Mesothelial cell of epicardium (in vitro differentiated cells): ENCODE measurements around the gene EEF2. TPM values are rescaled to one million over a fixed set of nuclear protein-coding genes. Genes with fewer than 3 reads are reported as not detected.

Source experiments
- DNase-seq, 2 experiments: peaks; one replicate each; pipeline ENCODE4 v3.0.0; 2021; ENCODE audit warnings: low spot score in 2 of 2; ENCODE audit not compliant: unreplicated experiment in 2 of 2
- H3K27ac Mint-ChIP-seq: 2 replicates; pipeline ENCODE4 v1.8.0; 2021; ENCODE audit warnings: mixed read lengths
- H3K27me3 Mint-ChIP-seq: 2 replicates; pipeline ENCODE4 v1.8.0; 2021; ENCODE audit warnings: low read depth, mixed read lengths
- H3K36me3 Mint-ChIP-seq: 2 replicates; pipeline ENCODE4 v1.8.0; 2021; ENCODE audit warnings: mixed read lengths
- H3K4me1 Mint-ChIP-seq: 2 replicates; pipeline ENCODE4 v1.8.0; 2021; ENCODE audit warnings: mixed read lengths
- H3K4me3 Mint-ChIP-seq: 2 replicates; pipeline ENCODE4 v1.8.0; 2021; ENCODE audit warnings: mild to moderate bottlenecking, moderate library complexity, mixed read lengths
- H3K9me3 Mint-ChIP-seq: 2 replicates; pipeline ENCODE4 v1.8.0; 2021; ENCODE audit warnings: mixed read lengths
- total RNA-seq: library from RNA; stranded (reverse); gene quantifications from 3 replicates; pipeline ENCODE4 v1.2.1, GENCODE V29; 2021
- TF ChIP-seq, protein P1 (sequence below): fragments of 200-600 bp; sonication (generic); IDR thresholded peaks from one replicate; pipeline ENCODE4 v1.5.0; 2021; ENCODE audit warnings: antibody characterized with exemption; ENCODE audit not compliant: unreplicated experiment

Gene EEF2
- total RNA-seq, 1 donor from 2014 or later = 2,808 TPM

GRCh38 chr19:3979674-3980352 lies 5.5 kb downstream of the EEF2 start:
- TF ChIP-seq, protein P1, sequence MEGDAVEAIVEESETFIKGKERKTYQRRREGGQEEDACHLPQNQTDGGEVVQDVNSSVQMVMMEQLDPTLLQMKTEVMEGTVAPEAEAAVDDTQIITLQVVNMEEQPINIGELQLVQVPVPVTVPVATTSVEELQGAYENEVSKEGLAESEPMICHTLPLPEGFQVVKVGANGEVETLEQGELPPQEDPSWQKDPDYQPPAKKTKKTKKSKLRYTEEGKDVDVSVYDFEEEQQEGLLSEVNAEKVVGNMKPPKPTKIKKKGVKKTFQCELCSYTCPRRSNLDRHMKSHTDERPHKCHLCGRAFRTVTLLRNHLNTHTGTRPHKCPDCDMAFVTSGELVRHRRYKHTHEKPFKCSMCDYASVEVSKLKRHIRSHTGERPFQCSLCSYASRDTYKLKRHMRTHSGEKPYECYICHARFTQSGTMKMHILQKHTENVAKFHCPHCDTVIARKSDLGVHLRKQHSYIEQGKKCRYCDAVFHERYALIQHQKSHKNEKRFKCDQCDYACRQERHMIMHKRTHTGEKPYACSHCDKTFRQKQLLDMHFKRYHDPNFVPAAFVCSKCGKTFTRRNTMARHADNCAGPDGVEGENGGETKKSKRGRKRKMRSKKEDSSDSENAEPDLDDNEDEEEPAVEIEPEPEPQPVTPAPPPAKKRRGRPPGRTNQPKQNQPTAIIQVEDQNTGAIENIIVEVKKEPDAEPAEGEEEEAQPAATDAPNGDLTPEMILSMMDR = no peak
- Mint-ChIP-seq H3K4me3 (no peak overlapping the region), H3K27ac (peak overlapping the region; percentile 34), H3K4me1 (peaks cover 24% of the 10 kb centered on the region), H3K36me3 (peaks cover 41% of the 10 kb centered on the region), H3K9me3 (no peaks in the 10 kb centered on the region), H3K27me3 (no peaks in the 10 kb centered on the region)
- no peak for DNase-seq

GRCh38 chr19:3979289-3979673 lies 6.0 kb downstream of the EEF2 start:
- Mint-ChIP-seq H3K9me3 (no peaks in the 10 kb centered on the region), H3K27ac (peak overlapping the region; percentile 34), H3K4me3 (no peak overlapping the region), H3K4me1 (peaks cover 21% of the 10 kb centered on the region), H3K27me3 (no peaks in the 10 kb centered on the region), H3K36me3 (peaks cover 40% of the 10 kb centered on the region)
- TF ChIP-seq, protein P1 = no peak
- no peak for DNase-seq

GRCh38 chr19:3978145-3978544 lies 7.1 kb downstream of the EEF2 start:
- no peak overlapping the region for H3K4me3 Mint-ChIP-seq

DNA sequence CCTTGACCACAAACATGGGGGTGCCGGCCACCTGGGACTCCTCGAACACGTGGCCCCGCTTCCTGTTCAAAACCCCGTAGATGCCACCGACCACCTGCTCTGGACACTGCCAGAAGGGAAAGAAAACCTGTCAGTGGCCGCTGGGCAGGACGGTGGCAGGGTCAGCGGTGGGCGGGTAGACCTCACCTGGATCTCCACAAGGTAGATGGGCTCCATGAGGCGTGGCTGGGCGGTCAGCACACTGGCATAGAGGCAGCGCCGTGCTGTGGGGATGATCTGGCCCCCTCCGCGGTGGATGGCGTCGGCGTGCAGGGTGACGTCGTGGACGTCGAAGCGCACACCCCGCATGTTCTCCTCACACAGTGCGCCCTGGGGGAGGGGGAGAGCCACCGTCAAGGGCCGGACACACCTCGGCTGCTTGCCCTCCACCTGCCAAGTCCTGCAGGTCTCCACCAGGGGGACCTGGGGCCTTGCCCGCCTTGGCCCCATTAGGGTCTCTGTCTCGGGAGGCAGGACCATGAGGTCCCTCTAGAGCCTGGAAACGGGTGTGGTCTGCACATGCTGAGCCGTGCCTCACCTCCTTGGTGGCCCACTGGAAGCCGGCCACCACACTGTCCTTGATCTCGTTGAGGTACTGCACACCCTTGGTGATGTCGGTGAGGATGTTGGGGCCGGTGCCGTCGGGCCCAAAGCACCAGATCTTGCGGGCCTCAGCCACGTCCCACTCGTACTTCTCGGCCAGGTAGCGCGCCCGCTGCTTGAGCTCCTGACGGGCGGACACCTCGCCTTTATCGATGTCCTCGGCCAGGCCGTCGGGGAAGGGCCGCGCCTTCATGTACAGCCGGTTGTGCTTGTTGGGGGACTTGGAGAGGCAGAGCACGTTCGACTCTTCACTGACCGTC lies 7.8 kb downstream of the EEF2 start:
- peaks cover 23% of the 10 kb centered on the region for H3K36me3 Mint-ChIP-seq
- peaks cover 3% of the 10 kb centered on the region for H3K4me1 Mint-ChIP-seq
- H3K27ac Mint-ChIP-seq = no peak overlapping the region
- TF ChIP-seq, protein P1 = peak; percentile 23
- H3K9me3 Mint-ChIP-seq = no peaks in the 10 kb centered on the region
- no peaks in the 10 kb centered on the region for H3K27me3 Mint-ChIP-seq
- no peak overlapping the region for H3K4me3 Mint-ChIP-seq
- no peak for DNase-seq

More at GRCh38 chr19:3978145-3978544, 7.1 kb downstream of the EEF2 start:
- peaks cover 9% of the 10 kb centered on the region for H3K4me1 Mint-ChIP-seq
- TF ChIP-seq, protein P1 = no peak
- DNase-seq = no peak
- no peaks in the 10 kb centered on the region for H3K9me3 Mint-ChIP-seq
- no peaks in the 10 kb centered on the region for H3K27me3 Mint-ChIP-seq
- peaks cover 30% of the 10 kb centered on the region for H3K36me3 Mint-ChIP-seq
- H3K27ac Mint-ChIP-seq = peak overlapping the region; percentile 36

GRCh38 chr19:3976495-3977241 lies 8.6 kb downstream of the EEF2 start:
- H3K4me1 Mint-ChIP-seq = peaks cover 2% of the 10 kb centered on the region

More at GRCh38 chr19:3976495-3977241, 8.6 kb downstream of the EEF2 start:
- TF ChIP-seq, protein P1 = no peak
- Mint-ChIP-seq H3K27me3 (no peaks in the 10 kb centered on the region), H3K36me3 (peaks cover 20% of the 10 kb centered on the region), H3K27ac (no peak overlapping the region), H3K4me3 (no peak overlapping the region), H3K9me3 (no peaks in the 10 kb centered on the region)
- no peak for DNase-seq
